Keratinocyte (primary cell): ENCODE results near the gene KDM8. TPM values are rescaled to one million over a fixed set of nuclear protein-coding genes. Genes with fewer than 3 reads are reported as not detected.

ENCODE experiments used
- DNase-seq: peaks from one replicate; pipeline ENCODE4 v3.0.0-alpha.2; 2011; ENCODE audit warnings: low read depth, missing footprints, low spot score
- FAIRE-seq: peaks from 2 replicates; lab custom pipeline; 2011; peaks lifted over from hg19 to GRCh38; lab: Jason Lieb, UNC
- H2AFZ ChIP-seq: 2 replicates; pipeline ENCODE4 v1.6.0; 2012; ENCODE audit warnings: low read length, control low read depth, inconsistent platforms; ENCODE audit not compliant: control insufficient read depth
- H3K27ac ChIP-seq: 2 replicates; pipeline ENCODE4 v1.5.1; 2011; ENCODE audit warnings: low read length; ENCODE audit not compliant: control insufficient read depth, insufficient read depth
- H3K27me3 ChIP-seq: 3 replicates; pipeline ENCODE4 v1.6.0; 2011; ENCODE audit warnings: low read length; ENCODE audit not compliant: control insufficient read depth, insufficient read depth; ENCODE audit errors: extremely low read depth
- H3K36me3 ChIP-seq, 2 experiments: 2 replicates in 1 of 2; 3 replicates in 1 of 2; pipeline ENCODE4 v1.5.1; 2011; ENCODE audit warnings: low read length in 2 of 2, mild to moderate bottlenecking in 1 of 2; ENCODE audit not compliant: control insufficient read depth in 2 of 2, insufficient read depth in 2 of 2; ENCODE audit errors: extremely low read depth in 1 of 2
- H3K4me1 ChIP-seq: 3 replicates; pipeline ENCODE4 v1.5.1; 2011; ENCODE audit warnings: low read length; ENCODE audit not compliant: control insufficient read depth, insufficient read depth; ENCODE audit errors: extremely low read depth
- H3K4me2 ChIP-seq: 3 replicates; pipeline ENCODE4 v1.6.0; 2011; ENCODE audit warnings: low read depth, low read length; ENCODE audit not compliant: control insufficient read depth, insufficient read depth; ENCODE audit errors: extremely low read depth
- H3K4me3 ChIP-seq, 3 experiments: fragments of 200-600 bp in 1 of 3; sonication (generic) in 1 of 3; 2 replicates in 2 of 3; 3 replicates in 1 of 3; pipeline ENCODE4 v1.5.1; 2011 to 2016; ENCODE audit warnings: low read length in 3 of 3, mild to moderate bottlenecking in 3 of 3, control low read depth in 2 of 3, inconsistent platforms in 1 of 3, low read depth in 1 of 3, mixed read lengths in 1 of 3, mixed run types in 1 of 3, moderate library complexity in 1 of 3; ENCODE audit not compliant: control insufficient read depth in 2 of 3, insufficient read depth in 2 of 3; ENCODE audit errors: extremely low read depth in 1 of 3
- H3K79me2 ChIP-seq: 2 replicates; pipeline ENCODE4 v1.6.0; 2012; ENCODE audit warnings: low read length; ENCODE audit not compliant: control insufficient read depth, insufficient read depth
- H3K9ac ChIP-seq: 3 replicates; pipeline ENCODE4 v1.6.0; 2011; ENCODE audit warnings: low read length; ENCODE audit not compliant: control insufficient read depth, insufficient read depth; ENCODE audit errors: extremely low read depth
- H3K9me1 ChIP-seq: 3 replicates; pipeline ENCODE4 v1.6.0; 2011; ENCODE audit warnings: low read length; ENCODE audit not compliant: control insufficient read depth, insufficient read depth; ENCODE audit errors: extremely low read depth
- H3K9me3 ChIP-seq: 2 replicates; pipeline ENCODE4 v1.5.1; 2012; ENCODE audit warnings: low read depth, low read length; ENCODE audit not compliant: control insufficient read depth
- H4K20me1 ChIP-seq: 3 replicates; pipeline ENCODE4 v1.6.0; 2011; ENCODE audit warnings: low read length; ENCODE audit not compliant: control insufficient read depth, insufficient read depth; ENCODE audit errors: extremely low read depth
- CTCF ChIP-seq, 3 experiments: IDR thresholded peaks in 1 of 3; conservative IDR thresholded peaks in 1 of 3; optimal IDR thresholded peaks in 1 of 3; 2 replicates in 2 of 3; 3 replicates in 1 of 3; pipeline versions ENCODE3 to v1.5.1; 2011; ENCODE audit warnings: low read length in 3 of 3, mild to moderate bottlenecking in 3 of 3, moderate library complexity in 2 of 3, control low read depth in 1 of 3, inconsistent platforms in 1 of 3; ENCODE audit not compliant: insufficient read depth in 2 of 3; ENCODE audit errors: extremely low read depth in 1 of 3
- EZH2 ChIP-seq: IDR thresholded peaks from one replicate; pipeline ENCODE4 v1.6.1; 2012; ENCODE audit warnings: inconsistent platforms, mild to moderate bottlenecking, low read length, moderate library complexity
- dilution Hi-C: fragments of 300-500 bp; cut with MboI; formaldehyde crosslinking; loops from one replicate; pipeline ENCODE4 v1.7.0; 2020; ENCODE audit warnings: low sequenced_read_pairs; ENCODE audit not compliant: extremely low pct_ligation_motif_present
- polyA plus RNA-seq, 5 experiments: library from polyadenylated mRNA; depleted of rRNA in 3 of 5; stranded (reverse) in 3 of 5; stranded (forward) in 1 of 5; unstranded in 1 of 5; fragments of >200 nt; gene quantifications; 1 replicate in 1 of 5; 2 replicates in 3 of 5; 3 replicates in 1 of 5; pipeline versions ENCODE4 v1.2.1 to v1.2.3, GENCODE V29; 2011 to 2012; ENCODE audit warnings: missing spikeins in 2 of 5, low read depth in 1 of 5, low replicate concordance in 1 of 5

The KDM8 gene
- polyA plus RNA-seq, 1 donor (not counting 4 experiments of a cell fraction or from before 2014, with no cell fraction given), result 1.5 TPM

- H2AFZ ChIP-seq, result no peak overlapping the region
Measured at GRCh38 chr16:27171584-27171983, 31.7 kb upstream of the KDM8 start.

GRCh38 chr16:27174007-27174406, 29.3 kb upstream of the KDM8 start:
- Histone ChIP-seq H3K9ac (no peak overlapping the region), H2AFZ (no peak overlapping the region), H3K4me1 (peaks cover 17% of the 10 kb centered on the region), H3K79me2 (no peaks in the 10 kb centered on the region), H3K27me3 (no peaks in the 10 kb centered on the region), H3K27ac (no peak overlapping the region), H3K9me3 (no peaks in the 10 kb centered on the region), H3K4me2 (no peak overlapping the region), H3K9me1 (no peaks in the 10 kb centered on the region), H4K20me1 (no peaks in the 10 kb centered on the region), H3K4me3 (no peak overlapping the region), H3K36me3 (no peaks in the 10 kb centered on the region)
- no peak for TF ChIP-seq CTCF (optimal IDR thresholded peaks at IDR 0.05 in 1 of 3, IDR thresholded peaks at IDR 0.05 in 1 of 3, conservative IDR thresholded peaks at IDR 0.05 in 1 of 3; ENCODE audit: extremely low read depth in 1 of 3, insufficient read depth in 2 of 3, low read length in 3 of 3)
- TF ChIP-seq EZH2, result no peak
- DNase-seq, result no peak
- FAIRE-seq, result no peak
- dilution Hi-C loops, result no loop called here

More at GRCh38 chr16:27171584-27171983, 31.7 kb upstream of the KDM8 start:
- Histone ChIP-seq H3K9me3 (no peaks in the 10 kb centered on the region), H3K9me1 (no peaks in the 10 kb centered on the region), H3K79me2 (no peaks in the 10 kb centered on the region), H3K36me3 (no peaks in the 10 kb centered on the region), H3K4me1 (peaks cover 6% of the 10 kb centered on the region), H3K4me2 (no peak overlapping the region), H3K4me3 (no peak overlapping the region), H4K20me1 (no peaks in the 10 kb centered on the region), H3K9ac (no peak overlapping the region), H3K27me3 (no peaks in the 10 kb centered on the region), H3K27ac (no peak overlapping the region)
- dilution Hi-C loops, result no loop called here
- no peak for DNase-seq
- no peak for FAIRE-seq
- TF ChIP-seq EZH2 (no peak), CTCF (optimal IDR thresholded peaks at IDR 0.05 in 1 of 3, IDR thresholded peaks at IDR 0.05 in 1 of 3, conservative IDR thresholded peaks at IDR 0.05 in 1 of 3; ENCODE audit: extremely low read depth in 1 of 3, insufficient read depth in 2 of 3, low read length in 3 of 3) (no peak)
